Hematopoietic multipotent progenitor cell treated with erythropoietin and hydrocortisone succinate and interleukin-3 and kit ligand, for 4 days (in vitro differentiated cells): ENCODE results near the gene IL3RA.
"Not testable (repeated sequence)": the region's sequence is repeated elsewhere in the genome, so short reads cannot be mapped to it uniquely, and the experiment has no call there.

ENCODE experiments used
- DNase-seq: peaks from one replicate; pipeline ENCODE4 v3.0.0-alpha.2; 2015

IL3RA gene

DNA sequence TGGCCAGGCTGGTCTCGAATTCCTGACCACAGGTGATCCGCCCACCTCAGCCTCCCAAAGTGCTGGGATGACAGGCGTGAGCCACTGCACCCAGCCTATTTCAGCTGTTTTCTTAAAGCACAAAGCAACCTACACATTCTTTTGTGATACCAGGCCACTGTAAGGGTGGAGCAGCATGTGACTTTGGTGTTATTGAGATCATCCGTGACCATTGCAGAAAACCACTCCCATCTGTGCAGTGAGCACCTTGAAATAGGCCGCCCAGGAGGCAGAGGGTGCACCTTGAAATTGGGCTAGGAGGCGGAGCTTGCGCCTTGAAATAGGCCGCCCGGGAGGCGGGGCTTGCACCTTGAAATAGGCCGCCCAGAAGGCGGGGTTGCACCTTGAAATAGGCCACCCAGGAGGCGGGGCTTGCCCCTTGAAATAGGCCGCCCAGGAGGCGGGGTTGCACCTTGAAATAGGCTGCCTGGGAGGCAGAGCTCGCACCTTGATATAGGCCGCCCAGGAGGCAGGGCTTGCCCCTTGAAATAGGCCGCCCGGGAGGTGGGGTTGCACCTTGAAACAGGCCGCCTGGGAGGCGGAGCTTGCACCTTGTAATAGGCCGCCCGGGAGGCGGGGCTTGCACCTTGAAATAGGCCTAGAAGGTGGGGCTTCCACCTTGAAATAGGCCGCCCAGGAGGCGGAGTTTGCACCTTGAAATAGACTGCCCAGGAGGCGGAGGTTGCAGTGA is 64.3 kb downstream of the IL3RA start:
- DNase-seq = peak; percentile 47

DNA sequence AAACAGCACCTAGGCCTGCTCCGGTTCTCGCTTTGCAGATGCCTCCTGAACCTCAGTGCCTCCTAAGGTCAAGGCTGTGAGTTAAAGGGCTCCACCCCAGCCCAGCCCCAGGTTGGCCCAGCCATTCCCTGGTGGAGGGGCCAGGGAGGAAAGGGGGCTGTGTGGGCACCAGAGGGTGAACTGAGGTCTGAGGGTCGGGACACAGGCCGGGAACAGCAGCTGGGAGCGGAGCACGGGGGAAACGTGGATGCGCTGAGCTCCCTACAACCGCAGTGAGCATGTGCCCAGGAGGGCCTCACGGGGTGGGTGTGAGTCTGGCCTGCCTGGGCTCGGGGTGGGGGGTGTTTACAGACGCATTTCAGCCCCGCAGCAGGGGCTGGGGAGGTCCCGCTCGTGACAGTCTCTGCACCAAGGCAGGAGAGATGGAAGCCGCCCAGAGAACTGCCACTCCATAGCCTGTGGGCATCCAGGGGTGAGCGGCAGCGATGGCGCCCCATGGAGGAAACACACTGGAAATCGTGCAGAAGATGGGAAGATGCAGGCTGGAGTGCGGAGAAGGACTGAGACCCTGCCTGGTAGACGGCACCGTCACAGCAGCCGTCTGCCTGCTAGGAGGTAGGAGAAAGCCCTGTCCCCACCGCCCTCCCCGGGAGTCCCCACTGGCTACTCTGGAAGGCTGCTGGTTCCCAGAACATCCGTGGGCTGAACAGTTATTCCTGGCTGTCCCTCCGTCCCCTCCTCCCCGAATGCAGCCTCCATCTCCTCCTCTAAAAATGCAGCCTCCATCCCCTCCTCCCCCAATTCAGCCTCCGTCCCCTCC is 65.2 kb downstream of the IL3RA start:
- DNase-seq = no peak

DNA sequence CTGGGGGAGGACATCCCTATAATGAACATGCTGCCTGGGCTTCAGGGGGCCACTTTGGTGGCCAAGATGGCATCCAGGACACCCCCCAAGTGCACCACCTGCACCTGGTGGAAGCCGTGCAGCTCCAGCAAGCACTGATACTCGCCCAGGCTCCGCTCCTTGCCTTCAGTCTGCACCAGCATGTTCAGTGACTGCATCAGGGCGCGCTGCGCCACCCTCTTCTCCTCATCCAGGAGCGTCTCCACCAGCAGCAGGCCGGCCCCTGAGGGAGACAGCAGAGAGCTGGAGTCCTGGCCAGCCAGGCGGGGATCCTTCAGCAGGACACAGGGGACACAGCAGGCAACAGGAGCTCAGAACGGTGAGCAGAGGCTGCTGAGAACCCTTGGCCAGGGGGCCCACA is 66.6 kb downstream of the IL3RA start:
- DNase-seq = no peak

DNA sequence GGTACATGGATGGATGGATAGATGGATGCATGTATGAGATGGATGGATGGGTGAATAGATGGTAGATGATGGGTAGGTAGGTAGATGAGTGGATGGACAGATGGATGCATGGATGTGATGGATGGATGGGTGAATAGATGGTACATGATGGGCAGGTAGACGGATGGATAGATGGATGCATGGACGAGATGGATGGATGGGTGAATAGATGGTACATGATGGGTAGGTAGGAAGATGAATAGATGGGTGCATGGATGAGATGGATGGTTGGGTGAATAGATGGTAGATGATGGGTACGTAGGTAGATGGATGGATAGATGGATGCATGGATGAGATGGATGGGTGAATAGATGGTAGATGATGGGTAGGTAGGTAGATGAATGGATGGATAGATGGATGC is 67.3 kb downstream of the IL3RA start:
- not testable (repeated sequence) for DNase-seq

DNA sequence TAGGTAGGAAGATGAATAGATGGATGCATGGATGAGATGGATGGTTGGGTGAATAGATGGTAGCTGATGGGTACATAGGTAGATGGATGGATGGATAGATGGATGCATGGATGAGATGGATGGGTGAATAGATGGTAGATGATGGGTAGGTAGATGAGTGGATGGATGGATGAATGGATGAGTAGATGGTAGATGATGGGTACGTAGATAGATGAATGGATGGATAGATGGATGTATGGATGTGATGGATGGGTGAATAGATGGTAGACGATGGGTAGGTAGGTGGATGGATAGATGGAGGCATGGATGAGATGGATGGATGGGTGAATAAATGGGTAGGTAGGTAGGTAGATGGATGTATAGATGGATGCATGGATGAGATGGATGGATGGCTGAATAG is 69.2 kb downstream of the IL3RA start:
- DNase-seq = not testable (repeated sequence)

DNA sequence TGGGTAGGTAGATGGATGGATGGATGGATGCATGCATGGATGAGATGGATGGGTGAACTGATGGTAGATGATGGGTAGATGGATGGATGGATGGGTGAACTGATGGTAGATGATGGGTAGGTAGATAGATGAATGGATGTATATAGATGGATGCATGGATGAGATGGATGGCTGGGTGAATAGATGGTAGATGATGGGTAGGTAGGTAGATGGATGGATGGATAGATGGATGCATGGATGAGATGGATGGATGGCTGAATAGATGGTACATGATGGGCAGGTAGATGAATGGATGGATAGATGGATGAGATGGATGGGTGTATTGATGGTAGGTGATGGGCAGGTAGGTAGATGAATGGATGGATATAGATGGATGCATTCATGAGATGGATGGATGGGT is 70.5 kb downstream of the IL3RA start:
- DNase-seq = no peak

DNA sequence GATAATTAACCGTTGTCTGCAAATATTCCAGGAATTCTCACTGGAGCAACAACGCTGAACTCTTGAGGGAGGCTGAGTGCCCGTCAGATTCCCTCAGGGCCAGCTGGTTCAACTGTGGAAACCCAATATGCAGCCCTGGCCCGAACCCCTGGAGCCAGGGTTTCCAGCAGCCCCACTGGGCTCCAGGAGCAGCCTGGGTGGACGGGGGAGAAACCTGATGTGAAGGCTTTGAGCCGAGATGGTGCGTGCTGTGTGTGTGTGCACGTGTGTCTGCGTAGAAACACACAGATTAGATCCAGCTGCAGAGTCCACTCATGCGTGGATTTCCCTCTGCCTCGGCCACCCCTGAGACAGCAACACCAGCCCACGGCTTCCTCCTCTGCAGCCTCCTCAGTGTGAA is 74.7 kb downstream of the IL3RA start:
- DNase-seq = no peak

DNA sequence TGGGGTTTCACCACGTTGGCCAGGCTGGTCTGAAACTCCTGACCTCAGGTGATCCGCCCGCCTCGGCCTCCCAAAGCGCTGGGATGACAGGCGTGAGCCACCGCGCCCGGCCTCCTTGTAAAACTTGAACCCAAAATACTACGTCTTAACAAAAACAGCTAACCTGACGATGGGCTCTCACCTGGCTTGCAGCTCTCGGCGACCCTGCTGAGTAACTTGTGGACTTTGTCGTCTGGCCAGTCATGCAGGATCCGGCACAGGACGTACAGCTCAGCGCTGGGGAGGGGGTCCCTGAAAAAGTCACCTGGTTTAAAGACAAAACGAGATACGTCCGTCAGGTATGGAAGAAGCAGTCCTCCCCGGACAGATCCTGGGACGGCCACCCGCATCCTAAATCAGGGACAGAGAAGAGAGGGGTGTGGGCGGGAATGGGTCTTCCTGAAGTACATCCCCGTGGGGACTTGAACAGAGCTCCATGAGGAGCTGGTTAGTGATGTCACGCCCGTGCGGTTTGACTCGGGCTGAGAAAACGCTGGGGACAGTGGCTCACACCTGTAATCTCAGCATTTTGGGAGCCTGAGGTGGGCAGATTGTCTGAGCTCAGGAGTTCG is 76.1 kb downstream of the IL3RA start:
- no peak for DNase-seq

DNA sequence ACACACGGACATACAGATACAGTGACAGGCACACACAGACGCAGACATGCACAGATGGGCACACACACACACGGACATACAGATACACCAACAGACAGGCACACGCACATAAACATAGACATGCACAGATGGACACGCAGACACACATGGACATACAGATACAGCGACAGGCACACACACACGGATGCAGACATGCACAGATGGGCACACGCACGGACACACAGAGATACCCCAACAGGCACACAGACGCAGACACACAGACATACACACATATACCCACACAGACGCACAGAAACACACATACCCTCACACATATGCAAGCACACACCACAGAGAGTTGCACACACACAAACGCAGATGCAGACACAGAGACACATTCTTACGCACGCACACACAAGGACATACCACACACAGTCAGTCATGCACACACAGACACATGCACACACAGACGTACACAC is 79.8 kb downstream of the IL3RA start:
- no peak for DNase-seq

DNA sequence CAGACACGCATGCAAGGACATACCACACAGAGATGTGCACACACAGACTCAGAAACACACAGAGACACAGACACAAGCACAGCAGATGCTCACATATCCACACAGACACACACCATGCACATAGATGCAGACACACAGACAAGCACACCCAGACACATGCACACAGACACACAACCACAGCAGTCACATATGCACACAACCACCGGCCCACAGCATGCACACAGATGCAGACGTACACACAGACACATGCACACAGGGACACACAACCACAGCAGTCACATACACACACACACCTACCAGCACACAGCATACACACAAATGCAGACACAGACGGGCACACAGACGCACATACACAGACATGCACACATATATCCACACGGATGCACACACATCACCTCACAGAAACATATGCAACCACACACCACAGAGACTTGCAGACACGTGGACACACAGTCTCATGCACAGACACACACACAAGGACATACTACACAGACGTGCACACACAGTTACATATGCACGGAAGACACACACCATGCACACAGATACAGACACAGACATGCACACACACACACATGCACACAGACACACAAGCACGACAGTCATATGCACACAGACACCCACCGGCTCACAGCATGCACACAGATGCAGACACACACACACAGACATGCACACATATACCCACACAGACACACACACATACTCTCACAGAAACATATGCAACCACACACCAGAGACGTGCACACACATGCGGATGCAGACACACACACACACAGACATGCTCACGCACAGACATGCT is 80.6 kb downstream of the IL3RA start:
- no peak for DNase-seq

DNA sequence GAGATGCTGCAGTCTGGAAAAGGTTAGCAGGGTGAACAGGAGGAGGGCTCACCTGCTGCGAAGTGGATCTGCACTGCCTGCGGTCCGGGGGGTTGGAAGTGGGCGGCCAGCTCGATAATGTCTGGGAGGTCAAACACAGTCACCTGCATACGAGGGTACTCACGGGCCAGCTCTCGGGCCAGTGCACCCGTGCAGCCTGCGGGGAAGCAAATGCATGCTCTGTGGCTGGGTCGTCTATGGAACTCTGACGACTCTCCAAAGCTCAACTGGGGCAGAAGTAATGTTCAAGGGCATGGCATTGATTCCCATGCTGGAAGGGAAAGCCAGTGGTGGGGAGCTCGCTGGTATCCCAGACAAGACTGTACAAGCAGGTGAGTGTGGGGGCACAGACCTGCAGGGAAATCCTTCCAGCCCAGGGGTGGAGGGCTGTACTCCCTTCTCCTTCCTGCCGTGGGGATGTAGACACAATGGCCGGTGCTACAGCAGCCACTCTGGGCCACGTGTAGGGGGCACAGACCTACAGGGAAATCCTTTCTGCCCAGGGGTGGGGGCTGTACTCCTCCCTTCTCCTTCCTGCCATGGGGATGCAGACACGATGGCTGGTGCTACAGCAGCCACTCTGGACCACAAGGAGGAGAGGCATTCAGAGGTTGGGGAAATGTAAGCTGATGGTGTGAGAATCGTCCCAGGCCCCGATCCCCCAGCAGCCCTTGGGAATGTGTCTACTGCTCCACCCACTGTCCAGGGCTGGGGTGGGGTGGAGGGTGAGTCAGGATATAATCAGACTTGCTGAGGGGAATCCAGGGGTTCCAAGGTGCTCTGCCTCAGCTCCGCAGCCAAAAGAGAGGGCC is 81.6 kb downstream of the IL3RA start:
- no peak for DNase-seq

DNA sequence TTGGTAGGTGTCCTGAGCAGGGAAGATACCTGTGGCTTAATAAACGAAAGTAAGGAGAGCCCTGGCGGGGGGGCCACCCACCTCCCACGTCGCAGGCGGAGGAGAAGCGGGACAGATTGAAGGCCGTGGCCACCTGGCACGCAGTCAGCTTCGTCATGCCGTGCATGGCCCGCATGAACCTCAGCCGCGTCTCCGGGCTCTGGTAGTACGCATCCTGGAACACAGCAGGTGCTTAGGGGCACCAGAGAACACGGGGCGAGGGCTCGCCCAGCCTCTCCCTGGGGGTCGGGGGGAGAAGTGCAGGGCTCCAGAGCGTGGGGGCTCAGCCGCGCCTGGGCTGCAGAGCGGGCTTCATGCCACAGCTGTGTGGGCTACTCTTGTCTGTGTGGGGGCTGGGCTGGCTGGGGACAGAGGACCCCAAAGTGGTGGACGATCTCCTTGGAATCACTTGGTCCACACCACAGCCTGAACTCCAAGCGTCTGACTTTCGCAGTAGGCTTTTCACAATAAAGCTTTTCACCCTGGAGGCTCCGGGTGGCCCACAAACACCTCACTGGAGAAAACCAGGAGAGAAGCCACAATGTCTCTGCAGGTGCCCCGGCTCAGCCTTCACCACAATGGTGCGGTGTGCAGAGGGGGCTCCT is 82.4 kb downstream of the IL3RA start:
- no peak for DNase-seq

DNA sequence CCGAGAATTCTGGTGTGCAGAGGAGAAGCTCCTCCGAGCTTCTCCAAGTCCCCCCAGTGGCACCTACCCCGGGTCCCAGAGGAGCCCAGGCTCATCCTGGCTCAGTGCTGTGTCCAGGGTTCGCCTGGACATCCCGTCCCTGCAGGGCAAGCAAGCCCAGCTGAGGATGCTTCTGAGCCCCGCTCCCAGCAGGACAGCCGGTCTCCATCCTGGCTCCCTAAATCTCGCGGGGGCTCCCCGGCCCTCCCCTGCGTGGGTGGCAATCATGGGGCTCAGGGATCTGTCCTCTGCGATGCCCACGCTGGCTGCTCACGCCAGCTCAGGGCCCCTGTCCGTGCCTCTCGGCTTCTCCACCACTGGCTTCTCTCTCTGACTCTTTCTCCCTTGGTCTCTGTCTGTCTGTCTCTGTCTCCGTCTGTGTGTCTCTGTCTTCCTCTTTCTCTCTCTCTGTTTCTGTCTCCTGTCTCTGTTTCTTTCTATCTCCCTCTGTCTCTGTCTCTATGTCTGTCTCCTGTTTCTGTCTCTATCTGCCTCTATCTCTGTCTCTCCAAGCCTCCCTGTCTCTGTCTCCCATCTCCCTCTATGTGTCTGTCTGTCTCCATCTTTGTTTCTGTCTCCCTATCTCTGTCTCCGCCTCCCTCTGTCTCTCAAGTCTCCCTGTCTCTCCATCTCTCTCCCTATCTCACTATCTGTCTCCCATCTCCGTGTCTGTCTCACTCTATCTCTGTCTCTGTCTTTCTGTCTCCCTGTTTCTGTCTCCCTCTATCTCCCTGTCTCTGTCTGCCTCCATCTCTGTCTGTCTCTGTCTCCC is 83.2 kb downstream of the IL3RA start:
- no peak for DNase-seq

DNA sequence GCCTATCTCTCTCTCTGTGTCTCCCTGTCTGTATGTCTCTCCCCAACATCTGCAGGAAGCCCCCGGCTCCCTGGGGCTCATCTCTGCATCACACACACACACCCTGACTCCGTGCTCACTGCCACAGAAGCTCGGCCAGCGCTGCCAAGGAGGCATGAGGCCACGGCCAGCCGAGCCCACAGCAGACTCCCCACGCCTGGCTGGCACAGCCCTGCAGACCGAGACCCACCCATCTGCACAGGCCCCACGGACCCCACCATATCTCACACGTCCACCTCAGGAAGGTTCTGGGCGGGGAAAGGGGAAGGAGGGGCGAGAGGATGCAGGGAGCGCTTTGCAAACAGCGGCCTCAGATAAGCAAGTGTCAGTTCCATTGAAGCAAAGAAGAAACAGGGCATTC is 83.8 kb downstream of the IL3RA start:
- peak; percentile 82 for DNase-seq

DNA sequence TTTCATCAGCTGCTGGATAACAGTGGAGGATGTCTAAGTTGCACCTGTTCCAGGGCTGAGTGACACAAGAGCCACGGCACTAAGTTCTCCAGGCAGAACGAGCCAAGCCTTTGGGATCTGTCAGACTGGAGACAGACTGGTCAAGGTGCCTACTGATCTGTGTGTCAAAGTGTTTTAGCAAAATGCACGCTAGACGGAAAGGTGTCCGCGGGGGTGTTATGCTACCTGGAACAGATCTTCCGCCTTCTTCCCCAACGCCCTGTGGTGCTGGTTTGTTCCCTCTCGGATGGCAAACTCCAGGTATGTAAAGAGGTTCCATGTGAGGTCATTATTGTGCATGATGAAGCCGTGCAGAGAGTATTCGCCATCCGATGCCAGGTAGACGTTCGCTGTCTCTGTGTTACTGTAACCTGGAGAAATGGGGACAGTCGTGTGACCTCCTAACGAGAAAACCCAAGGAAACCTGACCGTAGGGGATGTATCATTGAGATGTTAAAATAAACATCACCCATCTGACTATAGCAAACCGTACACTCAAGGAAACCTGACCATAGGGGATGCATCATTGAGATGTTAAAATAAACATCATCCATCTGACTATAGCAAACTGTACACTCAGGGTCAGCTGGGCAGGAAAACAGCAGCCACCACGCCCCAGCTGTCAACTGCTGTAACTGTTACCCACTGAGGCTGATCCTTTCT is 85.0 kb downstream of the IL3RA start:
- DNase-seq = no peak

DNA sequence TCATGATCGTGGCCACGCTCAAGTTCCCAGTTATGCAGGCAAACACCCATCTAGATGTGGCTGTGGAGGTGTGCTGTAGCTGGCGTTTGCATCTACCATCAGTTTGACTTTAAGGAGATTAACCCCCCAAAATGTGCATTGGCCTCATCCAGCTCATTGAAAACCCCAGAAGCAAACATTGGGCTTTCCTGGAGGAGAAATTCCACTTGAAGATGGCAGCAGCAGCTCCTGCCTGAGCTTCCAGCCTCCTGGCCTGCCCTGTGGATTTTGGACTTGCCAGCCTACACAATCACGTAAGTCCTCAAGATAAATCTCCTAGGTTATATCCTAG is 85.5 kb downstream of the IL3RA start:
- no peak for DNase-seq

DNA sequence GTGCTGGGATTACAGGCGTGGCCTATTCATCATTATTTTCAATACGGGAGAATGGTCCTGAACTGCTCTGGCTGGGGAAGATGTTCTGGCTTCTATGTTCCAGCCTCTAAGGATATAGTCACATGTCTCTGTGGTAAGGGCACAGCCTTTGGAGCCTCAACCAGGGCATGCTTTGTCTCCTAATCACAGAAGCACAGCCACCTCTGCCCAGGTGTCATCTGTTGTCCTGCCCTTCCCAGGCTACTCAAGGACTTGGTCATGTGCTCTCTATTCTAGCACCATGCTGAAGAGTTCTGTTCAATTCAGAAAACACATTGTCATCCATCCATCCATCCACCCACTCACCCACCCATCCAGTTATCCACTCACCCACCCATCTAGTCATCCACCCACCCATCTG is 86.6 kb downstream of the IL3RA start:
- no peak for DNase-seq

DNA sequence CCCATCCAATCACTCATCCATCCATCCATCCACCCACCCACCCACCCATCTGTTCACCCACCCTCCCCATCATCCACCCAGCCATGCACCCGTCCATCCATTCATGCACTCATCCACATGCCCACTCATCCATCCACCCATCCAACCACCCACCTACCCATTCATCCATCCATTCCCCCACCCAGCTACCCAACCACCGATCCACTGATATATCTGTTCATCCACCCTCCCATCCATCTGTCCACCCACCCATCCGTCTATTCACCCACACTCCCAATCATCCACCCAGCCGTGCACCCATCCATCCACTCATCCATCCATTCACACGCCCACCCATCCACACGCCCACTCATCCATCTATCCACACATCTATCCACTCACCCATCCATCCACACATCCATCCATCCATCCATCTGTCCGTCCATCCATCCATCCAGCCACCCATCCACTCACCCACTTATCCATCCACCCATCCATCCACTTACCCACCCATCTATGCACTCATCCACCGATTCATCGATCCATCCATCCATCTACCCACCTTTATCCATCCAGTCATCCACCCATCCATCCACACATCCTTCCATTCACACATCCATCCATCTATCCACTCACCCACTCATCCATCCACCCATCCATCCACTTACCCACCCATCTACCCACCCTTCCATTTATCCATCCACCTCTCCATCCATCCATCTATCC is 87.7 kb downstream of the IL3RA start:
- no peak for DNase-seq

DNA sequence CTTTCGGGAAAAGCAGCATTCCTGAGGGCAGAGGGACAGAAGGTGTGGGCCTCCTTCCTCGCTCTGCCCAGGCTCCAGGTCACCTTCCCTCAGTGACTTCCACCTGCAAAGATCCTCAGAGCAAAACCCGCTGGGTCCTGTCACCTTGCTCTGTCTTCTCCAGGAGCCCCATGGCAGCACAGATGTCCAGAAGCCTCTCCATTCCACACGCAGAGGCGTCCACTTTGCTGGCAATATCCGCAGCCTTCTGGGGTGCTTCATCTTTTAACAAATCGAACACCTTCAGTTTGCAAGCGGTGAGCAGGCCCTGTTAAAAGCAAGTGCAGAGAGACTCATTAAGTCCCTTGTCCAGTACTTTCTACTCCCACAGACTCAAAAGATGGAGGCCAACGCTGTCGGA is 88.8 kb downstream of the IL3RA start:
- no peak for DNase-seq

DNA sequence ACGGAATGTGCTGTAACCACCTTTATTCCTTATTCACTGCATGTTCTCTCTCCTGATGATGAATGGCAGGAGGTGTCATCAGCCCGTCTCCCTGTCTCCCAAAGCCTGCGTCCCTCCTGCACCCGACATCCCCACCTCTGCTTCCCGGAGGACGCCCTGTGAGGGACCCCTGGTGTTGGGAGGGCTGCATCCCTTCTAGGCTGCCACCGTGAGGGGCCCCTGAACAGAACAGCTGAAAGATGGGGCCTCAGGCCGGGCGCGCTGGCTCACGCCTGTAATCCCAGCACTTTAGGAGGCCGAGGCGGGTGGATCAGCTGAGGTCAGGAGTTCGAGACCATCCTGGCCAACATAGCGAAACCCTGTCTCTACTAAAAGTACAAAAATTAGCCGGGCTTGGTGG is 89.7 kb downstream of the IL3RA start:
- DNase-seq = not testable (repeated sequence)
